Fibroblast of skin of scalp (primary cell): ENCODE results near the gene ELMOD1. TPM values are rescaled to one million over a fixed set of nuclear protein-coding genes. Genes with fewer than 3 reads are reported as not detected.
A peak's percentile ranks its signal among the peaks of the same experiment; 100 is the strongest.
"Not testable (repeated sequence)": the region's sequence is repeated elsewhere in the genome, so short reads cannot be mapped to it uniquely, and the experiment has no call there.

ENCODE experiments used
- DNase-seq: peaks from one replicate; pipeline ENCODE4 v3.0.0-alpha.2; 2013
- polyA plus RNA-seq, 2 experiments: library from polyadenylated mRNA; unstranded; fragments of 120-200 nt; gene quantifications; one replicate each; pipeline ENCODE4 v1.2.1, GENCODE V29; 2013; ENCODE audit not compliant: insufficient read length in 2 of 2

The ELMOD1 gene
- 0.14 TPM for polyA plus RNA-seq (2013, experiment 1 of 2; ENCODE audit: insufficient read length)
- polyA plus RNA-seq (2013, experiment 2 of 2; ENCODE audit: insufficient read length) = 0.28 TPM

DNA sequence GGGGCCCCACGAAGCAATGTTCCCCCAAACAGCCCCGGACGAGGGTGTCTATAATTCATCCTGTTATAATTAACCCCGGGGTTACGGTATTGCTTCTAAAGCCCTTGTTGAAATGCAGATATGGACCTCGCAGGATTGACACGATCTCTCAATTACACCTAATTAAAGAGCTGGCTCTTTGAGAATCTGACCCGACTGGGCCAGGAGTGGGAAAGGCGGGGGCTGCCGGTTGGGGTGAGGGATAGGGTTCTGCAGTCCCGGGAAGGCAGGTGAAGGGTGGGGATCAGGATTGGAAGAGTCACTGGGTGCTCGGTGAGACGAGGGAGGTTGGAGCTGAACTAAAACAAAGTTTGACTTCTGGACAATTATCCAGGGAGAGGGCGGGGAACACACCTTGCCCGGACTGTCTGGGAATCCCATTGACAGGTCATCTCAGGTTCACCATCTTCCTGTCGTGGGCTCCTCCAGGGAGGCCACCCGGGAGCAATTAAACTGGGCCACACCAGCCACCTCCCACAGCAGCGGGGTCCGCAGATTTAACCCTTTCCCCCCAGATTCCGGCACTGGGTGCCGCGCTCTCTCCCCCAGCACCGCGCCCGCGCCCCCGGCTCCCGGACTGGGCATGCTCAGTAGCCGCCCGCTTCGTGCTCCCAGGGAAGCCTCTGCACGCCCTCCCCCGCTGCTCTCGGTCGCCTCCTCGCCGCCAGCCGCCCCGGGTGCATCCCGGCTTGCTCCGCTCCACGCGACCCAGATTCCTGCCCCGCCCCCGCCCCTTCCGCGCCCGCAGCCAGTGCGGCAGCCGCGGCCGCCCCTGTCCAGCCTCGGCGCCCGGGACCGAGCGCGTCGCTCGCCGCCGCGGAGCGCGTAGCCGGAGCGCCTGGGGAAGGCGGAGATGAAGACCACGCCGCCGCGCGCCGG lies at the start of gene ELMOD1:
Gene ELMOD1 (plus strand): TSS at position 688 of the 918 bp plus-strand sequence. CDS start 27,043 bp downstream, outside the sequence.
- peak; percentile 53 for DNase-seq

DNA sequence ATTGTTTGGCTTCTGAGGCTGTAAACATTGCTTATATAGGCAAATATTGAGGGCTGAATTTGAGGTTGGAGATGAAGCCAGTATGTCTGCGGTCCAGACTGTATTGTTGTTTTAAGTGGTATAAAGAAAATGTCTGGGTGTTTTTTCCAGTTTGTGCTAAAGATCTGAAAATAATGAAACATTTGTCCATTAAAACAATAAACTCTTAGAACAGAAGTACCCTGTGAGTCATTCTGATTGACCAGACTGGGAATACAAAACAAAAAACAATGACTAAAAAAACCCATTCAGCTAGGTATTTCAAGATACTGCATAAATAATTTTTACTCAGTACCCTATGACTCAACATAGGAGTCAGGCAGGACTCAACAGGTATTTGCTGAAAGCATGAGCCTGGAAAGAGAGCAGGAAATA lies 45.8 kb upstream of the ELMOD1 start:
- DNase-seq = peak; percentile 54

DNA sequence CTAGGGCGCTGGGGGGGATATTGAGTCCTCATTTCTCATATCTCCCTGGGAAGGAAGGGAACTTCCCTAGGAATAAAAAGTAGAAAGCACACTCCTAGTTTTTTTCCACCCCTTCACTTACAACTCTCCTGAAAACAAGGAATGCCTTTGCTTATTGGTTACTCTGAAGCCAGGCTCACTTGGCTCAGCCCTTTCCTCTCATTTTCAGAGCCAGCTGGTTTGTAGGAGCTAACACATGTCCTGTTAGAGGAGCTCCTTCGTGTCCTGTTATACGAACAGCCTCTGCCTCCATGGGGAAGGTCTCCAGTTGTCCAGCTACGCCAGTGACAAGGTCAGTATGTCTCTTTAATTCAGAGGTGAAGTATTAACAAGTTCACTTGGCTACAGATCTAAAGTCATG lies 43.0 kb upstream of the ELMOD1 start:
- no peak for DNase-seq

DNA sequence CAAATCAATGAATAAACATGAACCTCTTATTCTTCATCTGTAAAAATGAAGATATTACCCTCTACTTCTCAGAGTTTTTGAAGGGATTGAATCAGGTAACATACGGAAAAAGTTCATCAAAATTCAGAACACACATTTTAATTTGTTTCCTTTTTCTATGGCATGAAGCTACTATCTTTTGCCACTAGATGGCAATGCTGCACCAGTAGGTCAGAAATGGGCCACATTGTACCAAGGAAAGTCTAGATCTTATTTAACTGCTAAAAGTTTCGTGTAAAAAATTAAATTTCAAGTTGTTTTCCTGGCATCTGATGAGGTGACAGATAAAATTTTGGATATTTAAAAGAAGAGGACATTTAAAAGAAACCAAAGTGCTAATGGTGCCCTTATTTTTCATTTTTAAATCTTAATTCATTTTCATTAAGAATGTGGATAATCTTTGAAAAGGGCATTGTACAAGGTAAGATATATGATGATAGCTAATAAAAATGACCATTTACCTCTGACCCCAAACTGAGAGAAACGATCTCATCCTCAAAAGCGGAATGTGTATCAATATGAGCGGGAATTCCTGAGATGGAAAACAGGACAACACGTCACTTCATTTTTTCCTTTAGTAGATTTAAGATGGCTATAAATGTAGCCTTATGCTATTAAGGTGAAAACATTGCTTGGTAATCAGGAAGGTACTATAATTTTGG lies 41.5 kb upstream of the ELMOD1 start:
- DNase-seq = peak; percentile 51

DNA sequence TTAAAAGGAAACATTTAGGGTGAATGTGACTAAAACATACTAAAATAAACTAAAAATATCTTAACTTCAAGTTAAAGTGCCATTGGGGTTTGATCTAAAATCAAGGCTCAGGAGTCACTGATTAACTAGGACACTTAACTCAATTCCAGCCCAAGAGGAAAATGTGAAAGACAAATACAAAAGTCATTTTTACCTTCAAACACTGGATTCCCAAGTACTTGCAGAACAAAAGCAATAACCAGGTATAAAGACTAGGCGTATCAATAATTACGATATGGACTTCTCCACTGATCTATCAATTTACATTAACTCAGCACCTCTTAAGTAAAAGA lies 41.0 kb upstream of the ELMOD1 start:
- DNase-seq = no peak

DNA sequence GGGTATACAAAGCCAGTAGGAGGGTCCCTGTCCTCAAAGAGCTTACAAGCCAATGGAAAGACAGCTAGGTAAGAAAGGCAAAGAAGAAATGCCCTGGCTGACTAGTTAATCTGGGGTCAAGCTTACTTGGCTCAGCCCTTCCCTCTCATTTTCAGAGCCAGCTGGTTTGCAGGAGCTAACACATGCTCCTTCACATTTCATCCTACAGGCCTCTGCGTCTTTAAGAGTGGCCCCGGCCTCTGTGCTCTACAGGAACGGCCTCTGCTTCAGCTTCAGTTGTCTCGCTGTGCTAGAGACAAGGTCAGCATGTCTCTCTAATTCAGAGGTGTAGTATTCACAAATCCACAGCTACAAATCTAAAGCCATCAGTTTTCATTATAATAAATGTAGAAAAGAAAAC lies 40.6 kb upstream of the ELMOD1 start:
- no peak for DNase-seq

DNA sequence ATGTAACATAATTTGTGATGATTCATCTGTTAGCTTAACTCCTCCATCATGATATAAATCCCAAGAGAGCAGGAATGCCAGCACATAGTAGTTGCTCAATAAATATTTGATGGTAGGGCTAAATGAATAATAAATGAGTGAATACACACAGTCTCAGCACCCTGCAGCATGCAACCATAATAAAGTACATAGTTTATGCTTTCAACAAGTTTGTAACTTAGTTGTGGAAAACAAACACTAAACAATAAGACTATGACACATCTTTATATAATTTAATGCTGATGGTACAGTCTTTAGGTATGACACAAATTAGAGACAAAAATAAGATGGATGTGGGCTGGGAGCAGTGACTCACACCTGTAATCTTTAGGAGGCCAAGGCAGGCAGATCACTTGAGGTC lies 29.3 kb upstream of the ELMOD1 start:
- DNase-seq = peak; percentile 78

DNA sequence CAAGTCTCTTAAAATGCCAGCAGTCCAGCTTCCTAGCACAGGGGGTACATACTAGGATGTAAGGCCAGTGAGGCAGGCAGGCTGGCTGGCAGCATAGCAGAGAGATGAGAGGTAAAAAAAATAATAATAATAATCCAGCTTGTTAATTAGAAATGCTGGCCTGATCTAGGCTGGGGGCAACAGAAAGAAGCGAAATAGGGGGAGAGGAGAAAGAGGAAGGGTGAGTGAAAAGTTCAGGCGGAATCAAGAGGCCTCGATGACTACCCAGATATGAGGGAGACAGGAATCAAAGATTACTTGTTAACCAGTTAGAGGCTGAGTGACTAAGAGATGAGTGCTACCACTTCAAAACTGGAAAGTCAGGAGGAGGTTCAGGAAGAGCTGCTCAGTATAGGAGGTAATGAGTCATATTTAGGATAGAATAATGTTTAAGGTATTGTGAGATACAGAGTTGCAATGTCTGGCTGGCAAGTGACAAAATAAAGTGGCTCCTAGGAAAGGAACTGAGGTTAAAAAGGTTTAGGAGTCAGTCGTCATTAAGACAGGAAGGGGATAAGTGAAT lies 28.2 kb upstream of the ELMOD1 start:
- DNase-seq = peak; percentile 72

DNA sequence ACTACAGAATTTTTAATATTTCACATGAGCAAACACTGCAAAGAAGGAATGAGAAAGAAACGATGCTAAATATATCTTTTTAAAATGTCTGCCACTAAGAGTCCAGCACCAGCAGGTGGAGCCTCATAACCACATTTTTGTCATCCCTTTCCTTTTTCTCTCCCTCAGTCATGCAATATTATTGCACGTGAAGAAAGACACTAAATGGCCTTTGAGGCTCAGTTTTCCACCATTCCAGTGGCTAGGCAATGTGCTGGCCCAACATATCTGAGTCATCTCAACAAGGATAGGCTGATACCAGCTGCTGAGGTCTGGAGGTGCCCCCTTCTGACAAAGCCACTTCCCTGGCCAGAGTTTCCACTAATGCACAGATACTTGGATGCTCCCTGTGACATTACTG lies 27.2 kb upstream of the ELMOD1 start:
- DNase-seq = peak; percentile 72

DNA sequence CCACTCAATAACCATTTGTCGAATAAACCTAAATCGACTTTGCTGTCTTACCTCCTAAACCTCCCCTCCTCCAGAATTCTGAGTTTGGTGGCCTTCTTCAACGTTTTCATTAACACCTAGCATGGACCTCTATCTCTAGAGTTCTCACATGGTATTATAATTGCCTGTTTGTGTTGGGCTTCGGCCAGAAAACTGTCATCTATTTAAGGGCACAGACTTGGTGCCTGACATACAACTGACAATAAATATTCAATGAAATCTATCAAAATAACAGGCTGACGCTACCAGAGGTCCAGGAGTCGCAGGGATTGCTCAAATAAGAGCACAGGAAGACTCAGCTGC lies 26.1 kb upstream of the ELMOD1 start:
- no peak for DNase-seq

DNA sequence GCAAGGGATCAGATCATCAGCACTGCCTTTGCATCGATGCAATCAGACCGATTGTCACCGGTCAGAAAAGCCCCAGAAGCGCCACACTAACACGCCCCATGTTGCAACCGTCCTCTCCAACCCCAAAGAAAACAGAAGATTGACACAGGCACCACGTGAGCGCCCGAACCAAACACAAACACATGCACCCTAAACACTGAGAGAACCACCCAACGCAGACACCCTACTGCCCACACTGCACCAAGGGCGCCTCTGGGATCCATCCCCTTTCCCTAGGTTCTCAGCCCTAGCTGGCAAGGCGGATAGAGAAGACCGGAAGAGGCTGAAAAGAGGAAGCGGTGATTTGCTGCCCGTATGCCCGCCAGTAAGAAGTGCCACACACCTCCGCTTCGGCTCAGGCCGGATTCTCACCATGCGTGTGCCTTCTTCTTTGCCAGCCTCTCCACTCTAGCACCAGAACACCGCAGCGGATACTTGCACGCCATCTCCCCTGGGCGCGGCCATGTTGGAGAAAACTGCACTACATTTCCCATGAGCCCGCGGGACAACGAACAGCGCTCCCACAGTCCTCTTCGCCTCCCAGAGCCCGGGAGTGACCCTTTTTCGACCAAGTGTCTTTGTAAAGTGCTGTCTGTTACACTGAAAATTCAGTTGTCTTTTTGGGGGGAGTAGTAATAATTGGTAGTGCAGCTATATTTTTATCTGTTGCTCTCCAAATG lies 25.6 kb upstream of the ELMOD1 start, which contains the start of gene ALKBH8:
Gene ALKBH8 (minus strand): TSS at position 517 of the 719 bp plus-strand sequence. CDS start 4,842 bp downstream, outside the sequence.
- peak; percentile 68 for DNase-seq

DNA sequence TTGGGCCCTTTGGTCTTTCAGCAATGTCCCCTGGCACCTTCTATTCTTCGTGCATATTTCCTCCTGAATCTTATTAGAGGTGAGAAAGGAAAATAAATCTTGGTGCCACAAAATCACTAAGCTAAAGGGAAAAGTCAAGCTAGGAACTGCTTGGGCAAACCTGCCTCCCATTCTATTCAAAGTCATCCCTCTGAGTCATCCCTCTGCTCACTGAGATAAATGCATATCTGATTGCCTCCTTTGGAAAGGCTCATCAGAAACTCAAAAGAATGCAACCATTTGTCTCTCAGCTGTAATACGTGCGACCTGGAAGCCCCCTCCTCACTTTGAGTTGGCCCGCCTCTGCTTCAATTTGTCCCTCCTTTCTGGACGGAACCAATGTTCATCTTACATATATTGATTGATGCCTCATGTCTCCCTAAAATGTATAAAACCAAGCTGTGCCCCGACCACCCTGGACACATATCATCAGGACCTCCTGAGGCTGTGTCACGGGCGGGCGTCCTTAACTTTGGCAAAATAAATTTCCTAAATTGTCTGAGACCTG lies 24.9 kb upstream of the ELMOD1 start:
- DNase-seq = not testable (repeated sequence)

DNA sequence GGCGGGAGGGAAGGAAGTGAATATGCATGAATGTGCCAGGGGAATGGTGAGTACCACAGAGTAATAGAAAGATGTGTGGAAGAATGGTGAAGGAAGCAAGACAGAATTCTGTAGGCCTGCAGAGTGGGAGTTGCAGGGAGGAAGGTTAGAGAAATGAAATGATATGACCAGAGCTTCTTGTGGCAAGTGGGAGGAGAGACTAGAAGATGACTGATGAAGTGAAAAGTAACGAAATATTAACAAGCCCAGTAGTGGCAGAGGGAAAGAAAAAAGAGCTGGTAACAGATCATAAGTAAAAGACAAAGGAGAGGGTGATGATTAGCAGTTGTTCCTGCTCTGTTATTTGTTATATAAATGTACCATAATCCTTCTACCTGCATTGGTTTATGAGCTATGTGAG lies 24.4 kb upstream of the ELMOD1 start:
- DNase-seq = no peak

DNA sequence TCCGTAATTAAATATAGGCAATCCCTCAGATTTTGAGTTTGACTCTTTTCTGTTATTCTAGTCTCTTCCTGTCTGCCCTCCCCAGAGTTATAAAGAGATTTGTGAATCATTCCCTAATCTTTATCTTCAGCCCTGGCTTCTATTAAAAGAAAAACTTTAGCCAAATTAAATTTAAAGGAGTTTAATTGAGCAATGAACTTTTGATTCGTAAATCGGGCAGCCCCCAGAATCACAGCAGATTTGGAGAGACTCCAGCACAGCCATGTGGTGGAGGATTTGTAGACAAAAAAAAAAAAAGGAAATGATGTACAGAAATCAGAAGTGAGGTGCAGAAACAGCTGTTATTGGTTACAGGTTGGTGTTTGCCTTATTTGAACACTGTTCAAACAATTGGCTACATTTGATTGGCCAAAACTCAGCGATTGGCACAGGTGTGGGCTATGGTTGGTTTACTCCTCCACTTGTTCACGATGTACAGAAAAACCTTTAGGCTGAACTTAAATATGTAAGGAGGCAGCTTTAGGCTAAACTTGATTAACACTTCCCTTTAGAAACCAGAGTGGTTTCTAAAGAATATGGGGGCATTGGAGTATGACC lies 23.1 kb upstream of the ELMOD1 start:
- DNase-seq = no peak

DNA sequence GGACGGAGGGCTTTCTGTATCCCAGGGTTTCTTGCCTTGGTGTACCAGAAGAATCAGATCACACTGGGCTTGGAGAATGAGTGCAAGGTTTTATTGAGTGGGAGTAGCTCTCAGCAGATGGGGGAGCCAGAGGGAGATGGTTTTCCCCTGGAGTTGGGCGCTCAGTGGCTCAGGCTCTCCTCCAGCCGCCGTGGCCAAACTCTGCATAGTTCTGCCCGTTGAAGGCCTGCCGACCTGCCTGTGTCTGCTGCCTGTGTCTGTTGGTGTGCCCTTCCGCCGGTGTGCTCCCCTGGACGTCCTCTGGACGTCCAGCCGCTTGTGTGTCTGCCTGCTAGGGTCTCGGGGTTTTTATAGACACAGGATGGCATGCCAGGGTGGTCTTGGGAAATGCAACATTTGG lies 20.9 kb upstream of the ELMOD1 start:
- no peak for DNase-seq

DNA sequence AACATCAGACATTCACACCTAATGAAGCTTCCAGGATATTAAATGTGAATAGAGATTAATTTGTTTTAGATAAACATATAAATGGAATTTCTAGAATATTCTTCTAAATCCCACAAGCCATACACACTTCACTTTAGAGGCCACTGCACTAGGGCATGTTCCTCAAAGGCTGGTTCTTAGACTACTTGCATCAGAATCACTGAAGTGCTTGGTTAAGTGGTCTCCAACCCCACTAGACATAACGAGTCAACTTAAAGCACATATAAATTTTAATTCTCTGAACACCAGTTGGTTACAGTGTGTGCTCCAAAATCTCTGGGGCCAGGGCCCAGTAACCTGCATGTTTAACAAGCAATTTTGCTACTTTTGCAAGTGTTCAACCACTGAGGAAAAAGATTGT lies 17.5 kb upstream of the ELMOD1 start:
- DNase-seq = no peak

DNA sequence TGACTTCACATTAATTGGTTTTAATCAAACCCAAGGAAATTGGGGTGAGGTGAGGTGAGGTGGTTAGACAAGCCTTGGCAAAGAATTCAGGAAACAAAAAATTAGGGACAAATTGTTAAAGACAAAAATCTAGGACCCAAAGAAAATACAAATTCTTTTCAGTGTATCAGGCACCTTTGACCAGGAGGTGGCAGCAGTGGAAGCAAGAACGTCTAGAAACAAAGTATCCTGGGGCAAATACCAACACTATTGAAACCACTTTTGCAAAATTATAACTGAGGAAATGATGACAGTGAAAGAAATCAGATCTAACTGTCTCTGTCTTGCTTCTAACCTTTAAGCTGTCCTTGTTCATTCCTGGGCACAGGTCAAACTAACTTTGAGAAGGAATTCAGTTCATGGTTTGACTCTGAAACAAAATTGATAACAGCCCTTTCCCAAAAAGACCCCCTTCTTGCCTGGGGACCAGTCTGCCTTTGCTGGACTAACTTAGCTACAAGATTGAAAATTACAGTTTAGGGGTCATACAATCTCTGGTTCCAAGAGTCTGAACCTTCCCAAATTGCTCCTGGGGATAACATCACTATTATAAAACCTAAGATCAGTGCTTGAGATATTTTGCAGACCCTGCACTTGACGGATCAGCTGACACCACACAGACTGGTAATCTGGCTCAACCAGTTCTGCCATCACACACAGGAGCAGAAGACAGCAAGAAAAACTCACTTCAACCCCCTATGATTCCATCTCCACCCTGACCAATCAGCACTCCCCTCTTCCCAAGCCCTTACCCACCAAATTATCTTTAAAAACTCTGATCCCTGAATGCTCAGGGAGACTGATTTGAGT lies 14.2 kb upstream of the ELMOD1 start:
- peak; percentile 68 for DNase-seq

DNA sequence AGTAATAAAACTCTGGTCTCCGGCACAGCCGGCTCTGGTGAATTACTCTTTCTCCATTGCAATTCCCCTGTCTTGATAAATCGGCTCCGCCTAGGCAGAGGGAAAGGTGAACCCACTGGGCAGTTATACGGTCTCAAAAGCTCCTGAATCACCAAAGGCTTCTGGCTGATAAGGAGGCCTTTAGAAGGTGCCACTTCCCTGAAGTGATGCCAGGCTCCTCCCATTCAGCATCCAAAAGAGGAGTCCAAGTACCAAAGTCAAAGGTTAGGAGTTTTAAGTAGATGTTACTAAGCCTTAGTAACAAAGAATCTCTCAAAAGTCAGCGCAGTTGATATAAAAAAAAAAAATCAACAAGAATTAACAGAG lies 13.6 kb upstream of the ELMOD1 start:
- no peak for DNase-seq

DNA sequence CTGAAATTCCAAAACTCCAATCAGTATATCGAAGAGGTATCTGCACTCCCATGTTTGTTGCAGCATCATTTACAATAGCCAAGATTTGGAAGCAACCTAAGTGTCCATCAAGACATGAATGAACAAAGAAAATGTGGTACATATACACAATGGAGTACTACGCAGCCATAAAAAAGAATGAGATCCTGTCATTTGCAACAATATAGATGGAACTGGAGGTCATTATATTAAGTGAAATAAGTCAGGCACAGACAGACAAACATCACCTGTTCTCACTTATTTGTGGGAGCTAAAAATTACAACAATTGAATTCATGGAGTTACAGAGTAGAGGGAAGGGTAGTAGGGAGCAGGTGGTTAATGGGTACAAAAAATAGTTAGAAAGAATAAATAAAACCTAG lies 11.8 kb upstream of the ELMOD1 start:
- not testable (repeated sequence) for DNase-seq

DNA sequence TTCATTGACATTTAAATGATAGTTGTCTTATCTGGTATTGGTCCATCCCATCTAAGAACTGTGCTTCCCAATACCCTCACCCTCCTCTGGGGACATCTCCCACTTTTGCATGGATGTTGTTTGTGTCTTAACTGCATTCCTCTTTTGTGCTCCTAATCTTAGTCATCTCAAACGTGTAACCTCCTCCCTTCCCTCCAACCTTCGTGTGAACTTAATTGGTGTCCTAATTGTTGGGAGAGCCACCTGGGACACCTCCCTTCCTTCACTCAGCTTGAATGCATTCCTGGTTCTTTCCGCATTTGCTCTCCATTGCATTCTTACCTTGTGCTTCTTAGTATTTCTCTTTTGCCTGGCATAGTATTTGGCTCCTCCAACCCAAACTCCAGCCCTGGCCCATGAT lies 9.8 kb upstream of the ELMOD1 start:
- no peak for DNase-seq

DNA sequence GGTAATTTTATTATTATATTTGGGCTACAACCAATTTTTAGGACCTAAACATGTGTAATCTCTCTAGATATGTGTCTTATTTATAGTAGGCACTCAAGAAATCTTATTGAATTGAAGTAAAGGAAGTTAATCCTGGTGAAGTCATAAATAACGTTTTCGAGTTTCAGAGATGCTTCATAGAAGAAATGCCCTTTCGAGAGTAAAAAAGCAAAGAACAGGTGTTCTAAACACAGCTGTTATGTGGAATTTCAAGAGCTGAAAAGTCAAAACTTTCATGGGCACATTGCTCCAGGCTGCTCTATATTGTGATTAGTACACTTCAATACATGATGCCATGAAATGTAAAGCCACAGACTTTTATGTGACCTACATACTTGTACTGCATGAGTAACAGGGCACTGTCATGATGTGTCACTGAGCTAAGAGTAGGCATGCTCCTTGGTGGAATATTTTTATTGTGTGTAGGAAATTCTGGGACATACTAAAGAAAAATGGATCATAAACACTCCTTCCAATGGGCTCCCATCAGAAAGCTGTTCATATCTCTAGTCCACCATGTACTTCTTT lies 7.2 kb upstream of the ELMOD1 start:
- peak; percentile 50 for DNase-seq
